HG02938 (cell line): ENCODE results near the gene TLCD3B.

Source experiments
- ATAC-seq: cut with Tn5 transposase; IDR thresholded peaks from one replicate; pipeline ENCODE4 v1.9.1; 2021; ENCODE audit warnings: mild to moderate bottlenecking, moderate library complexity; ENCODE audit not compliant: unreplicated experiment

TLCD3B gene

GRCh38 chr16:29975134-29975538, 55.9 kb downstream of the TLCD3B start:
- no peak for ATAC-seq
